WI38 (cell line): ENCODE results near the gene GAS2L3.
"Not testable (repeated sequence)": the region's sequence is repeated elsewhere in the genome, so short reads cannot be mapped to it uniquely, and the experiment has no call there.

Source experiments
- H3K4me3 ChIP-seq: 2 replicates; pipeline ENCODE4 v1.5.1; 2011; ENCODE audit warnings: low read depth, mild to moderate bottlenecking, control low read depth, low read length
- TF ChIP-seq, protein P1 (sequence below): IDR thresholded peaks from 2 replicates; pipeline ENCODE4 v1.5.1; 2012; ENCODE audit warnings: low read depth, mild to moderate bottlenecking, control low read depth, low read length

Gene GAS2L3

DNA sequence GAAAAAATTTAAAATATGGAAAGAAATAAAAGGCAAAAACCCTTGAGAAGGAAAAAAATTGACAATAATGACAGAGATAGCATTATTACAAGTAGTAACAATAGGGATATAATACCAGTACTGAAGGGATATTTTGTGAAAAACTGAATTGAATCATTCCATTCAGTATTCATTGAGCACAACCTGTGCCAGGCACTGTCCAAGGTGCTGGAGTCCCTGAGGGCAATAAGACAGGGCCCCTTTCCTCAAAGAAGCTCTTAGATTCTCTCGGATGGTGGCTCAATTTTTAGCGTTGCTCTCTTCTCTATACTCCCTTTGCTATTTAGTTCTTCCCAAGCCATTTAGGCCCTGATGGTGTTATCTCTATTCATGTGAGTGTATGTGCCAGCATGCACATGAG is 34.3 kb upstream of the GAS2L3 start:
- TF ChIP-seq, protein P1, sequence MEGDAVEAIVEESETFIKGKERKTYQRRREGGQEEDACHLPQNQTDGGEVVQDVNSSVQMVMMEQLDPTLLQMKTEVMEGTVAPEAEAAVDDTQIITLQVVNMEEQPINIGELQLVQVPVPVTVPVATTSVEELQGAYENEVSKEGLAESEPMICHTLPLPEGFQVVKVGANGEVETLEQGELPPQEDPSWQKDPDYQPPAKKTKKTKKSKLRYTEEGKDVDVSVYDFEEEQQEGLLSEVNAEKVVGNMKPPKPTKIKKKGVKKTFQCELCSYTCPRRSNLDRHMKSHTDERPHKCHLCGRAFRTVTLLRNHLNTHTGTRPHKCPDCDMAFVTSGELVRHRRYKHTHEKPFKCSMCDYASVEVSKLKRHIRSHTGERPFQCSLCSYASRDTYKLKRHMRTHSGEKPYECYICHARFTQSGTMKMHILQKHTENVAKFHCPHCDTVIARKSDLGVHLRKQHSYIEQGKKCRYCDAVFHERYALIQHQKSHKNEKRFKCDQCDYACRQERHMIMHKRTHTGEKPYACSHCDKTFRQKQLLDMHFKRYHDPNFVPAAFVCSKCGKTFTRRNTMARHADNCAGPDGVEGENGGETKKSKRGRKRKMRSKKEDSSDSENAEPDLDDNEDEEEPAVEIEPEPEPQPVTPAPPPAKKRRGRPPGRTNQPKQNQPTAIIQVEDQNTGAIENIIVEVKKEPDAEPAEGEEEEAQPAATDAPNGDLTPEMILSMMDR, result no peak
- H3K4me3 ChIP-seq, result no peak overlapping the region

DNA sequence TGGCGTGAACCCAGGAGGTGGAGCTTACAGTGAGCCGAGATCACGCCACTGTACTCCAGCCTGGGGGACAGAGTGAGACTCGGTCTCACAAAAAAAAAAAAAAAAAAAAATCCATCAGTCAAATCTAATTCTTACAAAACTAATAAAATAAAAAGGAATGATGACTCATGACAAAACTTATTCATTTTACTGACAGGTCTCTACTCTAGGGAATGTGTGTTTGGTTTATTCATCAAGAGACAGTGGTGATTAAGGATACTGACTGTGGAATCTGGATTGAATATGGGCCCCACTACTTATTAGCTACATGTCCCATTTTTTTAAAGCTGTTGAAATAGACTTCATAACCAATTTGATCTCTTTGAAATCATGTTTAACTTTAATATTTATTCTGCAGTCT is 29.3 kb upstream of the GAS2L3 start:
- TF ChIP-seq, protein P1, result no peak
- no peak overlapping the region for H3K4me3 ChIP-seq

DNA sequence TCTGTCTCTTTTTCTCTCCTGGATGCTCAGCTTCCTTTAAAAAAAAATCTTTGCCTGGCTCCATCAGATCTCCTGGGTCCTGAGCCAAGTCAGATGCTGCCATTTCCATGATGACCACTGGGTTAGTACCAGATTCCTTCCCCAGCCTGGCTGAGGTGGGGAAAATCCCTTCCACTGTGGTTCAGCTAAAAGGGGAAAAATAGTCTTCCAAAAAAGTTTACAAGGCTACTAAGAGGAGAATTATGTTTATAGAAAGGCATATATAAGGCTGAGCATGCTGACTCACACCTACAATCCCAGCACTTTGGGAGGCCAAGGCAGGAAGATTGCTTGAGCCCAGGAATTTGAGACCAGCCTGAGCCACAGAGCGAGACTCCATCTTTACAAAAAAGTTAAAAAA is 28.4 kb upstream of the GAS2L3 start:
- TF ChIP-seq, protein P1, result no peak
- no peak overlapping the region for H3K4me3 ChIP-seq

DNA sequence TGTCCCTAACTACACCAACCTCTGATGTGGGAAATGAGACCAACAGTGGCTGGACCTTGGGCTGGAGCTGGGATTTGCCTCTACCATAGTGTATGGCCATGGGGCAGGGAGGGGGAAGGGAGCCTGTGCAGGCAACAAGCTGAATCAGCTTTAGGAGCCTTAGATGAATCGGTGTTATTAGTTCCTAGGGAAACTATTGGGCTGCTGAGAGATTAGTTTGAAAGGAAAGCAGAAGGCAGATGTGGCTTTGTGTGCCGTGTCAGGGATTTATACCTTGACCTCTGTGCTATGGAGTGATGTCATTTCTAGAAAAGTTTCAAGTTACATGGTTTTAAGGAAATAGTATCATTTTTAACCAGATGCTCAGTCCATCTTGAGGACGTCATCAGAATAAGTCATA is 19.5 kb upstream of the GAS2L3 start:
- H3K4me3 ChIP-seq, result no peak overlapping the region
- TF ChIP-seq, protein P1, result no peak

DNA sequence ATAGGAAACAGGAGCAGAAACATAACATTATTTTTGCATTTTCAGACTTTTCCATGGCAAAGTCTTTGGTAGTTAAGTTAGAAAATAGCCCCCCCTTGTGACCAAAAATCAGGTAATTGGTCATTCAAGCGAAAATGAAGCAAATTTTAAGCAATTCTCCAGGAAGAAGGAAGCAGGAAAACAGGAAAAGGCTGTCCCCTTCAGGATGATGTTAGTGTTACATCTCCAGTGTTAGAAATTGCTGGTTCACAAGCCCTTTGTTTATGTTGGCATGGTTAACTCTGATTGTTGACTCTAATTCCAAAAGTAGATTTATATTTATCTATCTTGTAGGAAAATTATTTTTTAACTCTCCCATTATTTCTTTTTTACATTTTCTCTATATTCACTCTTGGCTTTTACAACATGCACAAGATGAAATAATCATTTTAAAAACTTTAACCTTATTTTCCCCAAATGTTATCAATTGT is 18.8 kb upstream of the GAS2L3 start:
- no peak overlapping the region for H3K4me3 ChIP-seq
- TF ChIP-seq, protein P1, result peak; percentile 77

DNA sequence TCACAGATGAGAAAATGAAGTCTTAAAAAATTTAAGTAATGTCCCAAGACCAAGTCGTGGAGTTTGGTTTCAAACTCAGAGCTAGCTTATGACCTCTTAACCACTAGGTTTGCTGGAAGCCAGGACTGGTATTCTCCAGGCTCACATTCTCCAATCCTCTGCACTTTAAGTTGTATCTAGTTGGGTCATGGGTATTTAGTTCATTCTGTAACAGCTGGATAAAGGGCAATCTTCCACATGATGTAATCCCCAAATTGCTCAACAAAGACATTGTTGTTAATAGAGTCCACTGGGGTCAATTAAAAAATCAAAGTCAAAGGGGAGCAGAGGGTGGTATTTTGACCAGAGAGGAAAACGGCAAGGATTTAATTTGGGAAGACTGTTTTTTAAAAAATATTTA is 17.8 kb upstream of the GAS2L3 start:
- H3K4me3 ChIP-seq, result no peak overlapping the region
- TF ChIP-seq, protein P1, result no peak

DNA sequence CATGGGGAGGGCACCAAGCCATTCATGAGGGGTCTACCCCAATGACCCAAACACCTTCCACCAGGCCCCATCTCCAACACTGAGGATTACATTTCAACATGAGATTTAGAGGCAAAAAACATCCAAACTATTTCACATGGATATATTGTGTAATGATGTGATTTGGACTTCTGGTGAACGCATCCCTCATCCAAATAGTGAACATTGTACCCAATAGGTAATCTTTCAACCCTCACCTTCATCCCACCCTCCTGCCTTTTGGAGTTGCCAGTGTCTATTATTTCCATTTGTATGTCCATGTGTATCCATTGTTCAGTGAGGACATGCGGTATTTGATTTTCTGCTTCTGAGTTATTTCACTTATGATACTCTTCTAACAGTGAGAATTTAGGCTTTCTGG is 16.1 kb upstream of the GAS2L3 start:
- TF ChIP-seq, protein P1, result no peak
- H3K4me3 ChIP-seq, result no peak overlapping the region

DNA sequence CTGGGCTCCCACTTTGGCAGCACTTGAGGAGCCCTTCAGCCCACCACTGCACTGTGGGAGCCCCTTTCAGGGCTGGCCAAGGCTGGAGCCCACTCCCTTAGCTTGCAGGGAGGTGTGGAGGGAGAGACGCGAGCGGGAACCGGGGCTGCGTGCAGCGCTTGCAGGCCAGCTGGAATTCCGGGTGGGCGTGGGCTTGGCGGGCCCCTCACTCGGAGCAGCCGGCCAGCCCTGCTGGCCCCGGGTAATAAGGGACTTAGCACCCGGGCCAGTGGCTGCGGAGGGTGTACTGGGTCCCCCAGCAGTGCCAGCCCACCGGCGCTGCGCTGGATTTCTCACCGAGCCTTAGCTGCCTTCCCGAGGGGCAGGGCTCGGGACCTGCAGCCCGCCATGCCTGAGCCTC is 14.2 kb upstream of the GAS2L3 start:
- not testable (repeated sequence) for H3K4me3 ChIP-seq
